ENCODE results near the gene CACNA1D. TPM values are rescaled to one million over a fixed set of nuclear protein-coding genes. Genes with fewer than 3 reads are reported as not detected.

Gene CACNA1D
- polyA plus RNA-seq, 1 donor (not counting 4 experiments of a cell fraction or from before 2014, with no cell fraction given): 0.20 TPM

GRCh38 chr3:53819163-53819868, 324.9 kb downstream of the CACNA1D start:
- H4K20me1 ChIP-seq (ENCODE audit: control insufficient read depth, extremely low read depth, insufficient read depth, low read length): no peaks in the 10 kb centered on the region
- H3K9me1 ChIP-seq (ENCODE audit: control insufficient read depth, extremely low read depth, insufficient read depth, low read length): no peaks in the 10 kb centered on the region
- H2AFZ ChIP-seq (ENCODE audit: control insufficient read depth, low read length): no peak overlapping the region
- H3K36me3 ChIP-seq (ENCODE audit: control insufficient read depth in 2 of 2, extremely low read depth in 1 of 2, insufficient read depth in 2 of 2, low read length in 2 of 2): no peaks in the 10 kb centered on the region
- no peaks in the 10 kb centered on the region for H3K27me3 ChIP-seq (ENCODE audit: control insufficient read depth, extremely low read depth, insufficient read depth, low read length)
- dilution Hi-C loops (cut with MboI; ENCODE audit: extremely low pct_ligation_motif_present, low sequenced_read_pairs): no loop called here
- no peak overlapping the region for H3K4me3 ChIP-seq (ENCODE audit: control insufficient read depth in 2 of 3, extremely low read depth in 1 of 3, insufficient read depth in 2 of 3, low read depth in 1 of 3, low read length in 3 of 3)
- H3K4me2 ChIP-seq (ENCODE audit: control insufficient read depth, extremely low read depth, insufficient read depth, low read depth, low read length): no peak overlapping the region
- no peak overlapping the region for H3K27ac ChIP-seq (ENCODE audit: control insufficient read depth, insufficient read depth, low read length)
- no peaks in the 10 kb centered on the region for H3K4me1 ChIP-seq (ENCODE audit: control insufficient read depth, extremely low read depth, insufficient read depth, low read length)
- no peak overlapping the region for H3K9ac ChIP-seq (ENCODE audit: control insufficient read depth, extremely low read depth, insufficient read depth, low read length)
- DNase-seq (ENCODE audit: low read depth, low spot score) (no peak), FAIRE-seq (no peak)
- no peaks in the 10 kb centered on the region for H3K79me2 ChIP-seq (ENCODE audit: control insufficient read depth, insufficient read depth, low read length)
- TF ChIP-seq EZH2 (IDR thresholded peaks at IDR 0.05; ENCODE audit: low read length) (no peak), CTCF (optimal IDR thresholded peaks at IDR 0.05 in 1 of 3, IDR thresholded peaks at IDR 0.05 in 1 of 3, conservative IDR thresholded peaks at IDR 0.05 in 1 of 3; ENCODE audit: extremely low read depth in 1 of 3, insufficient read depth in 2 of 3, low read length in 3 of 3) (no peak)
- H3K9me3 ChIP-seq (ENCODE audit: control insufficient read depth, low read depth, low read length): no peaks in the 10 kb centered on the region

GRCh38 chr3:53820084-53820483, 325.7 kb downstream of the CACNA1D start:
- Histone ChIP-seq H3K79me2 (ENCODE audit: control insufficient read depth, insufficient read depth, low read length) (no peaks in the 10 kb centered on the region), H2AFZ (ENCODE audit: control insufficient read depth, low read length) (no peak overlapping the region), H4K20me1 (ENCODE audit: control insufficient read depth, extremely low read depth, insufficient read depth, low read length) (no peaks in the 10 kb centered on the region), H3K27ac (ENCODE audit: control insufficient read depth, insufficient read depth, low read length) (no peak overlapping the region), H3K36me3 (ENCODE audit: control insufficient read depth in 2 of 2, extremely low read depth in 1 of 2, insufficient read depth in 2 of 2, low read length in 2 of 2) (no peaks in the 10 kb centered on the region), H3K9me1 (ENCODE audit: control insufficient read depth, extremely low read depth, insufficient read depth, low read length) (no peaks in the 10 kb centered on the region), H3K4me3 (ENCODE audit: control insufficient read depth in 2 of 3, extremely low read depth in 1 of 3, insufficient read depth in 2 of 3, low read depth in 1 of 3, low read length in 3 of 3) (no peak overlapping the region), H3K9ac (ENCODE audit: control insufficient read depth, extremely low read depth, insufficient read depth, low read length) (no peak overlapping the region), H3K4me2 (ENCODE audit: control insufficient read depth, extremely low read depth, insufficient read depth, low read depth, low read length) (no peak overlapping the region), H3K27me3 (ENCODE audit: control insufficient read depth, extremely low read depth, insufficient read depth, low read length) (no peaks in the 10 kb centered on the region), H3K9me3 (ENCODE audit: control insufficient read depth, low read depth, low read length) (no peaks in the 10 kb centered on the region), H3K4me1 (ENCODE audit: control insufficient read depth, extremely low read depth, insufficient read depth, low read length) (no peaks in the 10 kb centered on the region)
- DNase-seq (ENCODE audit: low read depth, low spot score) (no peak), FAIRE-seq (no peak)
- TF ChIP-seq CTCF (optimal IDR thresholded peaks at IDR 0.05 in 1 of 3, IDR thresholded peaks at IDR 0.05 in 1 of 3, conservative IDR thresholded peaks at IDR 0.05 in 1 of 3; ENCODE audit: extremely low read depth in 1 of 3, insufficient read depth in 2 of 3, low read length in 3 of 3) (no peak), EZH2 (IDR thresholded peaks at IDR 0.05; ENCODE audit: low read length) (no peak)
- dilution Hi-C loops (cut with MboI; ENCODE audit: extremely low pct_ligation_motif_present, low sequenced_read_pairs): no loop called here
